HS-5 (cell line): ENCODE measurements around the gene TPST2.

Experiments
- DNase-seq: peaks from one replicate; pipeline ENCODE4 v3.0.0-alpha.2; 2012; ENCODE audit warnings: low read depth

Gene TPST2

DNA sequence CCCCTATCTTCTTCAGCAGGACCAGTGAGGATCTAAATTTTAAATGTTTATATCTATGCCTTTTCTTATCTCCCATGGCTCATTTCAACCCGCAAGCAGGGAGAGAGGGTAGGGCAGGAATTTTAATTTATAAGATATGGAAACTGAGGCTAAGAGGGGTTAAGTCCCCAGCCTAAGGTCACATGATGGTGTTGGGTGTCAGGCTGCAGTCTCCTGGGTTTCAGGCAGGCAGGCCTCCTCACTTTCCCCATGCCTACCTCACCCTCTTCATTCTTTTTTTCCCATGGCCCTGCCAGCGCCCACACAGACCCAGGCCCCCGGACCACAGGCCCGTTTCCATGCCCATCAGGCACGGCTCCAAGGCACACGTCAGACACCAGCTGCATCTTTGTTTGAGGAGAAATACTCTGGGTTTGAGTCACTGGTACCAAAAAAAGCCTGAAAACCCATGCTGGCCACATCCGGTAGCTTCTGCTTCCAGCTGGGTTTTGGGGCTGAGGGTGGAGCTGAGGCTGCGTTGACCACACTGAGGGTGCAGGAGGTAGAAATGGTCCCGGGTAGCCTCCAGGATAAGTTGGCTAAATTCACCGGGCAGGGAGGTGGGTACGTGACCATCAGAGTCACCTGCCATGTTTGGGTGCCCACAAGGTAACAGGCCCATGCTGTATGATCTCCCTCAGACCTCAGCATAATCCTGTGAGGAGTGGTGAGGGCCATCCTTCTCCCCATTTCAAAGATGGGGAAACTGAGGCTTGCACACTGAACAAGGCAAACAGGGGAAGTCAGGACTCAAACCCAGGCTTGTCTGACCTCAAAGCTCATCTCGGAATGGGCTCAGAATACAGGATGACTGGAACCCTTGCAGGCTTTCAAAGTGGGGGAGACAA, 20.4 kb upstream of the TPST2 start:
- peak; percentile 85 for DNase-seq

GRCh38 chr22:26609287-26609686, 19.4 kb upstream of the TPST2 start:
- DNase-seq: no peak

DNA sequence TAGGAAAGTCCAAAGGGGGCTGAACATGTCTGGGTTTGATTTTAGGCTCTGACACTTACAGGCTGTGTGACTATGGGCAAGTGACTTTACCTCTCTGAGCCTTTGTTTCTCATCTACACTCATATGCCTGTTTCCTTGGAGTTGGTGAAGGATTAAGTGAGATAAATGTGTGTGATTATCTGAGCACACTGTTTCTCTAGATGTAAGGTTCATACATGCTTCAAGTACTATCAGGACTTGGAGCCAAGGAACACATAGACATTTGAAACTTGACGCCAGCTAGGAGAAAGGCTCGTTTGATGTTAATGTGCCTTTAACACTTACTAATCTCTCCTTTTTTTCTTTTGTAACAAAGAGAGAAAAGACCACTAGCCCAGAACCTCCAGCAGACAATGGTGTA, 18.2 kb upstream of the TPST2 start:
- DNase-seq: no peak

GRCh38 chr22:26606611-26607010, 16.7 kb upstream of the TPST2 start:
- peak; percentile 49 for DNase-seq

DNA sequence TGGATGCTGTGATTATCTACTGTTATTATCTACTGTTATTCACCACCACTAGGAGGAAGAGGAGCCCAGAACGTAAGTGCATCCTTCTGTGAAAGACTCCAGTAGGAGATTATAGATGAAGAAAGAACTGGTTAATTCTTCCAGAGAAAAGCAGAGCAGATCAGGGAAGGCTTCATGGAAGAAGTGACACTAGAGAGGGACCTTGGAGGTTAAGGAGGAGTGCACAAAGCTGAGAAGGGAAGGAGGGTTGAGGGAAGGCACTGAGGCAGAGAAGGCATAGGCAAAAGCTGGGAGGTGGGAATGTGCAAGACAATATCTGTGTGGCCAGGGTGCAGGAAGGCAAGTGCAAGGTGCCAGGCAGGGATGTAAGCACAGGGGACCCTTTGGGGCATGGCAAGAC, 14.4 kb upstream of the TPST2 start:
- DNase-seq: no peak

DNA sequence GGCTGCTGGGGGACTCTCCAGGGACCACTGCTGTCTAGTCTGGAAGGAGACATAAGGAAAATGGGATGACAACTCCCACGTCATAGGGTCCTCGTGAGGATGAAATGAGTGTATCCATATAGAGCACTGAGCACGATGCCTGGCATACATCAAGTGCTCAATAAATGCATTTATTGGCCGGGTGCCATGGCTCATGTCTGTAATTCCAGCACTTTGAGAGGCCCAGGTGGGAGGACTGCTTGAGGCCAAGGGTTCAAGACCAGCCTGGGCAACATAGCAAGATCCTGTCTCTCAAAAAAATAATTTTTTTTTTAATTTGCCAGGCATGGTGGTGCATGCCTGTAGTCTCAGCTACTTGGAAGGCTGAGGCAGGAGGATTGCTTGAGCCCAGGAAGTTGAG, 12.2 kb upstream of the TPST2 start:
- no peak for DNase-seq

DNA sequence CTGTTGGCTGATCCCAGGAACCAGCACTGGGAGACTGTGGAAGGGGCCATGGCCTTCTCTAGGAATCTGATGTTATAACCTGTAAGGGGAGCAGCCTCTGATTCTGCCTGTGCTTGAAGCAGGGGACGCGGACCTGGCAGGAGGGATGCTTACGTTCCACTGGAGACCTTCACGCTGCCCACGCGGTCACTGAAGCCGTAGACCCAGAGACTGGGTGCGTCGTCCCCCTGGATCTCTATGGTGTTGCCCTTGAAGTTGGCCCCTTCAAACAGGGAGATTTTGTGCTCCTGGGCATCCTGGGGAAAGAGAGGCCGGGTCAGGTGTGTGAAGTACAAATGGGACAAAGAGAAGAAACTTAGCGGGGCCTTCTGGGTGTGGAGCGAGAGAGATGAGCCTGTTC, 11.8 kb upstream of the TPST2 start:
- no peak for DNase-seq

GRCh38 chr22:26599505-26599904, 9.6 kb upstream of the TPST2 start:
- DNase-seq: no peak

DNA sequence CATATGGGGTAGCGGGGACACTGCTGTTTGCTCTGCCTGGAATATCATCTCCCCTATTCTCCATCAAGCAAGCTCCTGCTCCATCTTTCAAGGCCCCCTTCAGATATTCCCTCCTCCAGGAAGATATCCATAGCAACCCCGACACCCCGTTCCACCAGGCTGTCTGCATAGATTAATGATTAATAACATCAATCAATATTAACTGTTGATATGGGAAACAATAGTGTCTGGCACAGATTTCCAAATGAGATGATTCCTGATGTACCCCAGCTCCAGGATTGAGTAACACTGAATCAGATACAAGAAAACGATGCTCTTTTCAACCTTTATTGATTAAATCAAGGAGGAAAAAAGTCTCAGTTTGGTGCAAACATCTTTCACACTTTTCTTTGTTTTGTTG, 7.5 kb upstream of the TPST2 start:
- DNase-seq: no peak

DNA sequence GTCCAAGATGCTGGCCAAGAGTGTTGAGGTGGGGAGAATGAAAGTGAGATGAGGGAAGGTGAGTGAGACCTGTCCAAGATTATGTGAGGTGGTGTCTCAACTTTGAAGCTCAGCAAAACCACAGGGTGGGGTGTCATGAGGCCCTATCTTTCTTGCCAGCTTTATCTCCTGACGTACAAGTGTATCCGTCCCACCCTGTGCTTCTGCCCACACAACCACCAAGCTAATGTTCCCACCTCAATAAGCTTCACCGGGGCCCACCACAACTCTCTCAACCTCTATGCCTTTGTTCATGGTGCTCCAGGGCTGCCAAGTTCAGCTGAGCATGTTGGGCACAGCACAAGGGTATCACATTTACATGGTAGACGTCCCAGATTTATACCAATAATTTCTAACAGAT, 7.1 kb upstream of the TPST2 start:
- no peak for DNase-seq

GRCh38 chr22:26593763-26594162, 3.8 kb upstream of the TPST2 start:
- no peak for DNase-seq

DNA sequence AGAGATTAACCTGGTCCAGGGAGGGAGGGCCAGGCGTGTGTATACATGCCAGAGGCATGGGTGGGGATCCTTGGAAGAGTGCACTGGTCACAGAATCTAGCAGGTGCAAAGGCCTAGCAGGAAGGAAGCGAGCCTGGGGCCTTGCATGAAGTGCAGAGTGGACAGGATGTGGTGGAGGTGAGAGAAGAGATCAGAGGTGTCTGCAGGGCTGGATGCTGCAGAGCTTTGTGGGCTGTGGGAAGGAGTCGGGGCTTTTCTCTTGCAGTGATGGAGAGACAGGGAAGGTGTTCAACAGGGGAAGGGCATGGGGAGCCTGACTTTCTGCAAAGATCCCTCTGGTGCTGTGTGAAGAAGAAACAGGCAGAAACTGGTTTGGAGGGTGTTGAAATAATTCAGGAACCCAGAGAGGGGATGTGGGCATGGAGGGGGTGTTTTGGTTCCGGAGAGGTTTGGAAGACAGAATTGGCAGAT, 2.5 kb upstream of the TPST2 start:
- no peak for DNase-seq

DNA sequence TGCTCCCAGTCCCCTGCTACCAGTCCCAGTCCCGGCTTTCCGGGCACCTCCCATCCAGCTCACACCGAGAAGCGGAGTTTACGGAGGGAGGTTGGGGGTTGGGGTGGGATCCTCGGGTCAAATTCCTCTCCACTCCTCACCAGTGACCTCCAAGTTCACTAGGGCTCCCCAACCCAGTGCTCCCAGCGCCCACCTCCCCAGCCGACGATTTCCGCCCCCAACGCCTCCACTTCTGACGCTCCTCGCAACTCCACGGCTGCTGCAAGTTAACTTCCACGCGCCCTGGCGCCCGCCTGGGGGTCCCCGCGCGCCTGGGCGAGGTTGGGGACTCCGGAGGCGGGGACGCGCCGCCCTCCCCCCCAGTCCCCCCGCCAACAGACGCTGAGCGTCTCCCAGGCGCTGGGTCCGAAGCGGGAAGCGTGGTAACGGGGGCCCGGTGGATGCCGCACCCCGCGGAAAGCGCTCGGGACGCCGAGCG, 526 bp downstream of the TPST2 start:
- DNase-seq: no peak

- DNase-seq: no peak
These were observed 1.1 kb downstream of the TPST2 start for GRCh38 chr22:26588729-26589366.

- no peak for DNase-seq
These were observed 1.8 kb downstream of the TPST2 start for GRCh38 chr22:26587991-26588613.

- DNase-seq: no peak
These were observed 3.2 kb downstream of the TPST2 start for GRCh38 chr22:26586556-26587325.

DNA sequence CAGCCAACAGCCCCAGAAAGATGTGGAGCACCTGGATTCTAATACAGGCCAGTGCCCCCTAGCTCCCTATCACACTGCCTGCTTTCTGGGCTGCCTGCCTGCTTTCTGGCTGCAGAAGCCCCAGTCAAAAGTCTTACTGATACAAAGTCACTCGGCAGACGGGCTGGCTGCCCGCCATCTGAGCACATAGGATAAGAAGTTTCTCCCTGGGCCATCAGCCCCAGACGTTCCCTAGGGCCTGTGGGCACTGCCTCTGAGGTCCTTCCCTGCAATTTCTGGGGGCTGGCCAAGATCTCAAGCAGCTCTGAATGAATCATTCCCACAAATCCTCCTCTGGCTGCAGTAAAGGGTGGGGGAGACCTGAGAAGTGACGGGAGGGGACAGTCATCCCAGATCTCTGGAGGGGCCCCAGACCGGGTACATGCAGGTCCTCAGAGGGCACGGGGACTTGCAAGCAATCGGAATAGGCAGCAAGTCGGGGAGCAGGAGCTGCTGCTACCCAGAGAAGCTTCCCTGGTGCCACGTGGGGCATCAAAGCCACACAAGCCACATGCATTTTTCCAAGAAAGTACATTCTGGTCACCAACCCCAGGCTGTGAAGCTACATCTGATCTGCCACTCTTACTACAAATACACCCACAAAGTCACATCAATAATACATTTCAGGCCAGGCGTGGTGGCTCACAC, 4.7 kb downstream of the TPST2 start:
- peak; percentile 74 for DNase-seq

DNA sequence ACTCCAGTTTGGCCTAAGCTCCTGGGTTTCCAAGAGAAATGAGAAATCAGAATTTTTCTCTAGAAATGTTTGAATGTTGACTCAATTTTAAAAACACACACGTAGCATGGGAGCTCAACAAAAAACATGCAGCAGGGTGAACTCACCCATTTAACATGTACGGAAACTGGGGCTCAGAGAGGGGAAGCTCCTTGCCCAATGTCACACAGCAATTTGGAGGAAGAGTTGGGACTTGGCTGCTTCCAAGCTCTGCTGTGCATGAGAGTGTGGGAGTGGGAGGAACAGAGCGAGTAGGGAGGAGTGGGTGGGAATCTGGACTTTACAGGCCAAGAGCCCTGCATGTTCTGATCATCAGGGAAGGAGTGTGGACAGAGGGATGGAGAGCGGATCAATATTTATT, 5.9 kb downstream of the TPST2 start:
- no peak for DNase-seq

DNA sequence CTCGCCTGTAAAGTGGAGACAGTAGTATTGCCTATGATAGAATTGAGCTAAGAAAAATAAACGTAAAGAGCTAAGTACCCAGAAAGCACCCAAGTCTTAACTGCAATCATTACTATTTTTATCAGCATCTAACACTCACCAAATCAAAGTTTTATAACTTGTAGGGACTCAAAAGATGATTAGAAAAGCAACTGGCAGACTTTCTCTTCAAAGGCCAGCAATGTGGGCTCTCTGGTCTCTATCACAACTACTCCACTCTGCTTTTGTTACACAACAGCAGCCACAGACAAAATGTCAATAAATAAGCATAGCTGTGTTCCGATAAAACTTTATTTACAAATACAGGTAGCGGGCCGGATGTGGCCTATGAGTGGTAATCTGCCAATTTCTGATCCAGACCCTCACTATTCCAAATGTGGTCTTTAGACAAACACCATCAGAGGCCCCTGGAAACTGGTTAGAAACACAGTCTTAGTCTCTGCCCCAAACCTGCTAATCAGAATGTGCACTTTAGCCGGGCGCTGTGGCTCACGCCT, 8.2 kb downstream of the TPST2 start:
- no peak for DNase-seq

DNA sequence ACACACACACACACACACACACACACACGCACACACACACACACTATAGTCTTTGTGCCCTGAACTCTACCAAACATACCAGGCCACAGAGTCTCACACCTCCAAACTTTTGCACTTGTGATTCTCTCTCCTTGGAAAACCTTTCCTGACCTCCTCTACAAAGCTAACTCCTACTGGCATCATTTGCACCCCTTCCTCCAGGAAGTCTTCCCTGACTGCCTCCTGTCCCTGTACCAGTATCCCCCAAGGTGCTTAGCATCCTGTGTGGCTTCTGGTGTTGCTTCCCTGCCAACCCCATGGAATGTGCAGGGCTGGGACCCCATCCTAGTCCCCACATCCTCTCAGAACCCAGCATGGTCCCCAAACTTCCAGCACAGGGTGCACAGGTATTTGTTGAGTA, 8.9 kb downstream of the TPST2 start:
- DNase-seq: no peak

DNA sequence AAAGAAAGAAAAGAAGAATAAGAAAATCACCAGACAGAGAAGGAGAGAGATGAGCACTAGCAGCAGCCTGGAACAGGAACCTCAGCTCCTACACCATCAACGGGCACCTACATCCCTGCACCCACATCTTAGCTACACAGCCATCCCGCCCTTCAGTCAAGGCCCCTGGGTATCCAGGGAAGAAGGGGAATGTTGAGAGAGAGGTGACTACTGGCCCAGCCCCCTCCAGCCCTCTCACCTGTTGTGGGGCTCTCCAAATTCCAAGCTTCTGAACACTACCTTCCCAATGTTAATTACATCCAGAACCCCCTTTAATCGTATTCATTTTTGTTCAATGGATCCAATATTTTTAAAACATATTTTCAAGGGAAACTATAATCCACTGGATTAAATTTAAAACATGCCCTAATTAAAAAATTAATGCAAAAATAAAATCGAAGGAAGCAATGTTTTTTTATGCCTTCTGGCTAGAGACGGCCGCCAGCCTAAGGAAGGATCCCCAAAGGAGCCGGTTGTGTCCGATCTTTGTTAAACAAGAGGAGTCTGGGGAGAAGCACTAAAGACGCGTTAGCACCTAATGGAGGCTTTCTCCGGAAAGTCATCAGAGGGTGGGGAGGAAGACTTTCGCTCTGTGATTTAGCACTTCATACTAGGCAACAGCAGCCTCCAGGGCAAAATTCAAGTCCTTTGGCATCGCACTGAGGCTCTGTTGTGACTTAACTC, 9.5 kb downstream of the TPST2 start:
- DNase-seq: no peak
